IMR-90 (cell line): Measurements from ENCODE around the gene GBF1. TPM values are rescaled to one million over a fixed set of nuclear protein-coding genes. Genes with fewer than 3 reads are reported as not detected.

Experiments
- ATAC-seq: fragments of 200-7000 bp; cut with Tn5 transposase; 2 replicates; pipeline ENCODE4 v1.9.1; 2020; ENCODE audit warnings: low read depth, mild to moderate bottlenecking, moderate library complexity
- BruUV-seq: library from RNA; stranded (reverse); fragments of 400-500 nt; replicated peaks from 2 replicates; lab custom pipeline; 2021; lab: Mats Ljungman, UMichigan
- CTCF ChIA-PET: fragments of 300-600 bp; formaldehyde crosslinking; extraction: SDS; loops from one replicate; lab custom pipeline; 2021; ENCODE audit warnings: antibody characterized with exemption; lab: Yijun Ruan, JAX
- POLR2A ChIA-PET: fragments of 300-600 bp; sonication (Branson Sonifier 250); formaldehyde crosslinking; loops from one replicate; lab custom pipeline; 2022; ENCODE audit warnings: antibody characterized with exemption; ENCODE audit not compliant: unreplicated experiment; lab: Charles Lee
- DNase-seq: peaks from one replicate; pipeline ENCODE4 v3.0.0; 2013
- H2AFZ ChIP-seq: replicated peaks from 2 replicates; pipeline ENCODE3; 2013; ENCODE audit warnings: low read length, mild to moderate bottlenecking; ENCODE audit not compliant: poor library complexity
- H2AK5ac ChIP-seq: 2 replicates; pipeline ENCODE4 v1.6.1; 2013; ENCODE audit warnings: low read depth, low read length, inconsistent platforms
- H2AK9ac ChIP-seq: replicated peaks from 2 replicates; pipeline ENCODE3; 2013; ENCODE audit warnings: mild to moderate bottlenecking, low read depth, low read length, moderate library complexity; ENCODE audit not compliant: poor library complexity
- H2BK120ac ChIP-seq: 2 replicates; pipeline ENCODE4 v1.6.1; 2013; ENCODE audit warnings: low read depth, low read length, inconsistent platforms
- H2BK15ac ChIP-seq: 3 replicates; pipeline ENCODE4 v1.6.1; 2013; ENCODE audit warnings: low read depth, low read length, inconsistent platforms
- H2BK20ac ChIP-seq: 2 replicates; pipeline ENCODE4 v1.6.1; 2013; ENCODE audit warnings: low read depth, mild to moderate bottlenecking, inconsistent platforms, low read length, moderate library complexity
- H2BK5ac ChIP-seq: 2 replicates; pipeline ENCODE4 v1.6.1; 2013; ENCODE audit warnings: mild to moderate bottlenecking, low read depth, low read length, inconsistent platforms; ENCODE audit not compliant: poor library complexity, severe bottlenecking
- H3K14ac ChIP-seq: replicated peaks from 2 replicates; pipeline ENCODE4 v1.6.1; 2013; ENCODE audit warnings: low read depth, low read length, inconsistent platforms
- H3K18ac ChIP-seq: 2 replicates; pipeline ENCODE4 v1.6.1; 2013; ENCODE audit warnings: low read depth, low read length, control low read depth
- H3K23ac ChIP-seq: 2 replicates; pipeline ENCODE4 v1.6.1; 2013; ENCODE audit warnings: low read depth, low read length, inconsistent platforms
- H3K27ac ChIP-seq: 2 replicates; pipeline ENCODE4 v1.5.1; 2013; ENCODE audit warnings: mild to moderate bottlenecking, control low read depth, low read length; ENCODE audit not compliant: insufficient read depth
- H3K27me3 ChIP-seq: 2 replicates; pipeline ENCODE4 v1.6.1; 2013; ENCODE audit warnings: low read length; ENCODE audit not compliant: control insufficient read depth, insufficient read depth
- H3K36me3 ChIP-seq: 2 replicates; pipeline ENCODE4 v1.6.1; 2013; ENCODE audit warnings: low read length, mixed read lengths; ENCODE audit not compliant: control insufficient read depth, insufficient read depth
- H3K4ac ChIP-seq: 2 replicates; pipeline ENCODE4 v1.6.1; 2013; ENCODE audit warnings: low read depth, low read length, inconsistent platforms
- H3K4me1 ChIP-seq: 2 replicates; pipeline ENCODE4 v1.6.1; 2013; ENCODE audit warnings: low read length, mixed read lengths; ENCODE audit not compliant: control insufficient read depth, insufficient read depth
- H3K4me2 ChIP-seq: 2 replicates; pipeline ENCODE4 v1.6.1; 2013; ENCODE audit warnings: low read depth, mild to moderate bottlenecking, control low read depth, low read length, moderate library complexity
- H3K4me3 ChIP-seq: 2 replicates; pipeline ENCODE4 v1.5.1; 2013; ENCODE audit warnings: low read depth, mild to moderate bottlenecking, control low read depth, low read length, moderate library complexity; ENCODE audit not compliant: insufficient read depth
- H3K56ac ChIP-seq: 2 replicates; pipeline ENCODE4 v1.6.1; 2013; ENCODE audit warnings: low read length, inconsistent platforms; ENCODE audit not compliant: insufficient read depth; ENCODE audit errors: extremely low read depth
- H3K79me1 ChIP-seq, 2 experiments: 2 replicates each; pipeline ENCODE4 v1.6.1; 2013; ENCODE audit warnings: low read length in 2 of 2, inconsistent platforms in 1 of 2, low read depth in 1 of 2
- H3K9ac ChIP-seq: 2 replicates; pipeline ENCODE4 v1.6.1; 2013; ENCODE audit warnings: low read depth, low read length, control low read depth
- H3K9me1 ChIP-seq: 2 replicates; pipeline ENCODE4 v1.6.1; 2013; ENCODE audit warnings: low read length, inconsistent platforms; ENCODE audit not compliant: insufficient read depth
- H3K9me3 ChIP-seq: 2 replicates; pipeline ENCODE4 v1.6.1; 2013; ENCODE audit warnings: low read length; ENCODE audit not compliant: control insufficient read depth, insufficient read depth
- H4K20me1 ChIP-seq: 2 replicates; pipeline ENCODE4 v1.6.1; 2013; ENCODE audit warnings: low read length, inconsistent platforms; ENCODE audit not compliant: insufficient read depth
- H4K5ac ChIP-seq: 2 replicates; pipeline ENCODE4 v1.6.1; 2013; ENCODE audit warnings: mild to moderate bottlenecking, low read depth, low read length, control low read depth
- H4K8ac ChIP-seq, 2 experiments: 2 replicates each; pipeline ENCODE4 v1.6.1; 2013; ENCODE audit warnings: low read depth in 2 of 2, low read length in 2 of 2, control low read depth in 1 of 2, inconsistent platforms in 1 of 2
- H4K91ac ChIP-seq: 2 replicates; pipeline ENCODE4 v1.6.1; 2013; ENCODE audit warnings: low read depth, low read length, inconsistent platforms; ENCODE audit not compliant: insufficient read depth
- USF2 ChIP-seq: fragments of 150-350 bp; IDR thresholded peaks from 2 replicates; pipeline ENCODE4 v1.6.1; 2017; ENCODE audit warnings: mild to moderate bottlenecking, antibody characterized with exemption, low read length, low read depth
- WGBS, 2 experiments: methylation state at CpG; one replicate each; pipeline versions ENCODE4 v1.1.5 to v1.1.7; 2013; ENCODE audit warnings: missing lambda C conversion rate in 2 of 2; ENCODE audit not compliant: insufficient read length in 1 of 2; ENCODE audit errors: extremely low coverage in 2 of 2; 5-methylcytosine and 5-hydroxymethylcytosine counted together
- dilution Hi-C: fragments of 300-500 bp; cut with HindIII; formaldehyde crosslinking; loops from one replicate; pipeline ENCODE4 v1.14.3; 2018; ENCODE audit warnings: low sequenced_read_pairs; ENCODE audit not compliant: unreplicated experiment
- in situ Hi-C: fragments of 300-500 bp; cut with MboI; formaldehyde crosslinking; loops from 3 replicates; pipeline ENCODE4 v1.14.3; 2019; ENCODE audit warnings: low sequenced_read_pairs, inconsistent platforms, mixed read lengths
- intact Hi-C: fragments of 100-400 bp; cut with micrococcal nuclease; formaldehyde crosslinking; loops from 2 replicates; pipeline ENCODE4 v1.10.0; 2022
- polyA plus RNA-seq, 3 experiments: library from polyadenylated mRNA; depleted of rRNA; stranded (reverse); fragments of >200 nt; gene quantifications; 2 replicates each; pipeline ENCODE4 v1.2.3, GENCODE V29; 2012; ENCODE audit warnings: low replicate concordance in 1 of 3
- total RNA-seq: library from RNA; depleted of rRNA; stranded (reverse); fragments of >200 nt; gene quantifications from 2 replicates; pipeline ENCODE4 v1.2.3, GENCODE V29; 2012

GBF1 gene
- total and polyA plus RNA-seq, 2 of the 4 experiments (the other 2 are of a cell fraction), result 38.7 to 40.1 TPM

- Histone ChIP-seq H3K9me1 (0 out of 2 replicates have a peak, but pooled peaks cover 4% of the 10 kb centered on the region), H2AK9ac (no peak overlapping the region), H3K4ac (no peak overlapping the region), H2AK5ac (no peak overlapping the region), H3K9me3 (no peaks in the 10 kb centered on the region), H2BK120ac (no peak overlapping the region), H3K27me3 (no peaks in the 10 kb centered on the region), H4K8ac (no peak overlapping the region), H3K14ac (no peak overlapping the region), H2BK20ac (no peak overlapping the region), H3K23ac (no peak overlapping the region), H3K36me3 (no peaks in the 10 kb centered on the region; the same call in 1 of the 2 replicates), H3K18ac (no peak overlapping the region), H4K91ac (no peak overlapping the region), H2AFZ (no peak overlapping the region), H3K4me2 (no peak overlapping the region), H3K27ac (no peak overlapping the region), H3K4me1 (peaks cover 6% of the 10 kb centered on the region), H4K20me1 (no peaks in the 10 kb centered on the region), H4K5ac (no peak overlapping the region), H2BK5ac (no peak overlapping the region), H3K4me3 (no peak overlapping the region), H3K79me1 (peaks cover 9 to 42% of the 10 kb centered on the region in 2 experiments), H2BK15ac (no peak overlapping the region), H3K9ac (no peak overlapping the region), H3K56ac (no peak overlapping the region)
- ChIA-PET CTCF (no interaction called here), POLR2A (no interaction called here)
- DNase-seq (no peak), ATAC-seq (no peak)
- in situ Hi-C loops (no loop called here), intact Hi-C loops (no loop called here), dilution Hi-C loops (no loop called here)
- TF ChIP-seq USF2, result no peak
- WGBS, 2 experiments, result 67% methylated on average over 5 of the region's 8 CpGs; no CpG with 5 or more reads in 1 of the 2 experiments
- BruUV-seq, result no TSS peak
Observed at GRCh38 chr10:102429468-102429867, 184.1 kb downstream of the GBF1 start.
